AG08395 (cell line): ENCODE measurements around the gene DCAF4.

Experiments
- DNase-seq: peaks from one replicate; pipeline ENCODE4 v3.0.0; 2012; ENCODE audit warnings: mixed read lengths, low spot score

DCAF4 gene

DNA sequence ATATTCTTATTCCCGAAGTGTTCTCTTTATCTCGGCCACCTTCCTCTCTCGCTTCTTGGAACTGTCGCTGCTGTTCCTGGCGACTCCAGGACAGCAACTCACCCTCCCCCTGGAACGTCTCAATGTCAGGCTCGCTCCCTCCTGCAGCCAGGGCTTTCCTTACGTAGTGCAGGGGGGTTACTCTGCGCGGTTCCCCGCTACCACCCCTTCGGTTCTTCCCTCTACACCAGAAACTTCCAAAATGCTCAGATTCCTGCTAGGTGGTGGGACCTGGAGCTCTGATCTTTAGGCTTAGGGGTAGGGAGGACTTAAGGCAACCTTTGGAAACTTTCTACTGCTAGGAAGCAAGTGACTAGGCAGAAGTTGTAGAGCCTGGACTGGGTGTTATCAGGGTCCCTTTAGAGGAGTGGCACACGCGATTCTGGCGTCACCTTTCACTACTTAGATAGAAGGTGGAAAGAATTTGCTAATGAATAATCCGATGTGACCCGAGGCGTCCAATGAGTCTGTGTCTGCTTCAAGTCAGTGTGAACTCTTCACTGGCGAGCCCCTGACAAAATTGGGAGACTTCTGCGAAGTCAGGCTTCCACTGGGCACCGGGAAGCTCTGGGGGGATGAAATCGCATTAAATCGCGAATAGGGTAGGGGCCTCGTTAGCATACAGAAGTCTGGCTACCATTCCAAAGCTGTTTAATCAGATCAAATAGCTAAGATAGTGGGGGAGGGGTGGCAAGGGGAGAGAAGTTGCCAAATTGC is 31.5 kb upstream of the DCAF4 start:
- DNase-seq: no peak

GRCh38 chr14:72898448-72898847 is 27.8 kb upstream of the DCAF4 start:
- DNase-seq: no peak

DNA sequence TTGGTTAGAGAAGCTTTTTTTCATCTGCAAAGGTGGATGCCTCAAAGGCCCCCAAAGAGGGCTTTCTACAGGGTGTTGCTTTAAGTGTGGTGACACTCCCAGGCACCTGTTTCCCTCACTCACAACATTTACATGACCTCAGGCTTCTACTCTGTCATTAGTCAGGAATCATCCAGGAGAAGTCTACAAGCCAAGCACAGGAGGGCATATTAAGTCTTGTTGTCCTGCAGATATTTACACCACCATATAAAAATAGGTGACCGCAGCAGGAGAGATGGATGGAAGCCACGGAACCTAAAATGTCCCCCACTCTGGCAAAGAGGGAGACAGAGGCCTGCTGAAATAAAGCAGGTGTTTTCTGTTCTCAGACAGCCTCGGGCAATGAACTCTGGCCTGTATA is 24.9 kb upstream of the DCAF4 start:
- DNase-seq: no peak

DNA sequence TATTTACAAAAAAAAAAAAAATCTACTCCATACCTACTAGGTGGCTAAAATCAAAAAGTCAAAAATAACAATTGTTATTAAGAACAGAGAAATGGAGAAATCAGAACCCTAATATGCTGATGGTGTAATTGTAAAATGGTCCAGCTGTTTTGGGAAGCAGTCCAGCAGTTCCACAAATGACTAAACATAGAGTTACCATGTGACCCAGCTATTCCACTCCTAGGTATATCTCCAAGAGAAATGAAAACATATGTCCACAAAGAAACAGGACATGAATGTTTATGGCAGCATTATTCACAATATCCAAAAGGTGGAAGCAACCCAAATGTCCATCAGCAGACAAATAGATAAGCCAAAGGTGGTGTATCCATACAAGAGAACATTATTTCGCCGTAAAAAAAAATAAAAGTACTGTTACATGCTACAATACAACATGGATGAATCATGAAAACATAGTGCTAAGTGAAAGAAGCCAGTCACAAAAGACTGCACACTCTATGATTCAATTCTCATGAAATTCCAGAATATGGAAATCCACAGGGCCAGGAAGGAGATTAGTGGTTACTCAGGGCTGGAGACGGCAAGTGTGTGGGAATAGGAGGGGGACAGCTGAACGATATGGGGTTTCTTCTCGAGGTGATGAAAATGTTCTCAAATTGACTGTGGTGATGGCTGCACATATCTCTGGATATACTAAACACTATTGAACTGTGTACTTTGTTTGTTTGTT is 23.3 kb upstream of the DCAF4 start:
- DNase-seq: no peak

DNA sequence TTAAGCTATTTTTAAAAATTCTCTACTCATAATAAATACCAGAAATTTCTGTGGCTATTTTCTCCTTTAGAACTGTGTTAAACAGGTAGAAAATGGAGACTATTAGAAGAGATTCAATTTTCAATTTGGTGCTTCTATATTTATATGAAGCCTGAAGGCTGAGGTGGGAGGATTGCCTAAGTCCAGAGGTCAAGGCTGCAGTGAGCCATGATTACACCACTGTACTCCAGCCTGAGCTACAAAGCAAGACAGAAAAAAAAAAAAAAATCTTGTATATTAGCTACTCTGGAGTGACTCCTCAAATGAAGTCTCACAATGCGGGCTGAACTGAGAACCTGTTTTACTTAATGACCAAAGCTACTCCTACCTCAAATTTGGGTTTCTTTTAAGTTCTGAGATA is 22.5 kb upstream of the DCAF4 start:
- no peak for DNase-seq

DNA sequence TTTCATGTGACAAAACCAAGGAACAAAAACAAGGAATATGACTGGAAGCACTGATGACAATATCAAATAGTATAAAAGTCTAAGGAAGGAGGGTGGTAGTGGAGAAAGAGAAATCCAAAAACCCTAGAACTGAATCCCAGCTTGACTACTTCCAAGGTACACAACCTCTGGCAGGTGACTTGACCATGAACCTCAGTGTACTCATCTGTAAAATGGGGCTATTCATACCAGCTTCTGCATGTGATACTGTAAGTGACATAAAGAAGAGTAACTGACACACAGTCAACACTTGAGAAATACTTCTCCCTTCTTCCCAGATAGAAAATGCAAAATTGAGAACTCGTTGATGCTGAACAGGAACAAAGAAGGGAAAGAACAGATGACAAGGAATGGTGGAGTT is 22.0 kb upstream of the DCAF4 start:
- no peak for DNase-seq

DNA sequence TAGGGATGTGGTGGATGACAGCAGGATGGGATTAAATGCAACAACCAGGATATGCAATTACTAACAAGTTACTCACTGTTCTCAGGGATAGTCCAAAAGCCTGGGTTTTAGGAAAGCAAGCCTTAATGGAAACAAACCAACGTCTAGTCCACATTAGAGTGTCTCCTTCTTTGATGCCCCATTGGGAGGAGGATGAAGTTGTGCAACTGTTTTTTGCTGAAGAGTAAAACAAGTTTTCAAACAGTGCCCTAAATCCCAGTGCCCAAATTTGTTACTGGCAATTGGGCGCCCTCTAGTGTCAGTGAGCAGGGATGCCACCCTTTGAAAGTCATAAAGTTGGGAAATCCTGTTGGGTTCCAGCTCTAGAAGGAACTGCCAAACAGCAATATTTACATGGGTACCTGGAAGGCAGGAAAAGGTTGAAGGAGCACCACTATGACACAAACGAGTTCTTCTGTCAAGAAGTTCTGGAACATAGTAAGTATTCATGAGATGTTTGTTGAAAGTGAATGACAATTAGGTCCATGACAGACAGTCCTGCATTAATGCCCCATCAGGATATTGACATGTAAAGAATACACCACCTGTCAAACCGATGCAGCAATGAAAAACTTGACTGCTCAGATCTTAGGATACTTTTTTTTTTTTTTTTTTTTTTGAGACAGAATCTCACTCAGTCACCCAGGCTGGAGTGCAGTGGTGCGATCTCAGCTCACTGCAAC is 21.3 kb upstream of the DCAF4 start:
- peak; percentile 69 for DNase-seq

DNA sequence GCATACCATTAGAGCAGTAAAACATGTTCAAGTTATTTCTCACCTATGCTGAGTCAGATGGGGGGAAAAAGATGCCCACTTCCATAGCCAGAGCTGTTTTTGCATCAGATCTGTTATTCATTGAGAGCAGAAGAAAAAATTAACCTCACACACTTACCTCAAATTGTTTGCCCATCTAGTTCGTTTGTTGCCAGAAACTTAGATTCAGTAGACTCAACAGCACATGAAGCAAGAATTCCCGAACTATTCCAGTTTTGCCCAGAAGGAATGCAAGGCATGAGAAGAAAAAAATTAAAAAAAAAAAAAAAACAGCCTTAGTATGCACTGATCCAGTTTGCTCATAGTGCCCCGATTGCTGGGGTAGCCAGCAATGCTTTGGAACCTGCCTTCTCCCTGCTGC is 19.9 kb upstream of the DCAF4 start:
- DNase-seq: peak; percentile 74

GRCh38 chr14:72906879-72907278 is 19.4 kb upstream of the DCAF4 start:
- DNase-seq: no peak

GRCh38 chr14:72907886-72908285 is 18.4 kb upstream of the DCAF4 start:
- DNase-seq: peak; percentile 44

DNA sequence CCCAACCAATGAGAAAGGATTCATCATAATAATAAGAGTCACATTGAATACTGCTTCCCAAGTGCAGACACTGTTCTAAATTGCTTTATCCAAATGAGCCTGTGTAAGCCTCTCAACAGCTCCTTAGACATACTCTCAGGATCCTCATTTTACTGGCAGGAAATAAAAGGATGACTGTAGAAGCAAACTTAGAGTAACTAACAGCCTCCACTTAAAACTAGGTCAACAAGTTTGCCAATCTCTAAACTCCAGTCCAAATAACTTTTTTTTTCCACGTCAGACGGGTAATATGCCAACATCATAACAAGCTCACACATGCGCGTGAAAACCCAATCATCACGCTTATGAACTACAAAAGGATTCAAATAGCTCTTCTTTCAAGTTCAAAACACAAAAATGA is 17.1 kb upstream of the DCAF4 start:
- no peak for DNase-seq

DNA sequence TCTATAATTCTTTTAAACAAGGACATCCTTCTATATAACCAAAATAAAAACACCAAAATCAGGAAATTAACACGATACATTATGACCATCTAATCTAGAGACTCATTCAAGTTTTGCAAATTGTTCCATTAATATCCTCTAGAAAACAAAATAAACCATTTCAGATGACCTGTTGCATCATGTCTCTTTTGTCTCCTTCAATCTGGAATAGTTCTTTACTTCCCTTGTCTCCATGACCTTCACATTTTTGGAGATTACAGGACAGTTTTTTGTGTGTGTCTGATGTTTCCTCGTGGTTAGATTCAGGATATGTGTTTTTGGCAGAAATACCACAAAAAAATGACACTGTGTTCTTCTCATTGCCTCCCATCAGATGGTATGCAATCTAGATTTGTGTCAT is 12.5 kb upstream of the DCAF4 start:
- no peak for DNase-seq

DNA sequence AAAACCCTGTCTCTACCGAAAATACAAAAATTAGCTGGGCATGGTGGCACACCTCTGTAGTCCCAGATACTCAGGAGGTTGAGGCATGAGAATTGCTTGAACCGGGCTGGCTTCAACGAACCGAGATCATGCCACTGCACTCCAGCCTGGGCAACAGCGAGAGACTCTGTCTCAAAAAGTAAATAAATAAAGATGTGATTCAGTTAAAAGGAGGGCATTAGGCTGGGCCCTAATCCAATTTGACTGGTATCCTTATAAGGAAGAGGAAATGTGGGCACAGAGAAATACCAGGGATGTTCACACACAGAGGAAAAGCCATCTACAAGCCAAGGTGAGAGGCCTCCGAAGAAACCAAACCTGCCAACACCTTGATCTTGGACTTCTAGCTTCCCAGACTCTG is 10.1 kb upstream of the DCAF4 start:
- no peak for DNase-seq

GRCh38 chr14:72917094-72917802 is 9.0 kb upstream of the DCAF4 start:
- no peak for DNase-seq

GRCh38 chr14:72920008-72920407 is 6.3 kb upstream of the DCAF4 start:
- DNase-seq: no peak

DNA sequence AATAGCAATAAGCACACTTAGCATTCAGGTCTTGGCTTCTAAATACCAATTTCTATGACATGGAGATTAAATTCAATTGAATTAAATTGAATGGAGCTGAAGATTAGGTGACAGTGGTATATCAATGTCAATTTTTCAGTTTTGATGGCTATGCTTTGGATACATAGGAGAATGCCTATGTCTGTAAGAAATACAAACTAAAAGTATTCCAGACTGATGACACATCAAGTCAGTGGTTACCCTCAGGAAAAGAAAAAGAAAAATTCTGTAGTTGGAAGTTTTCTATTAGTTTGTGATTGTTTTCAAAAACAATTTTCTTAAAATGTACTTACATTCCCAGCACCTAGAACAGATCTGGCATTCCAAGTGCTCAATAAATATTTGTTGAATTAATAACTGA is 4.9 kb upstream of the DCAF4 start:
- peak; percentile 32 for DNase-seq

DNA sequence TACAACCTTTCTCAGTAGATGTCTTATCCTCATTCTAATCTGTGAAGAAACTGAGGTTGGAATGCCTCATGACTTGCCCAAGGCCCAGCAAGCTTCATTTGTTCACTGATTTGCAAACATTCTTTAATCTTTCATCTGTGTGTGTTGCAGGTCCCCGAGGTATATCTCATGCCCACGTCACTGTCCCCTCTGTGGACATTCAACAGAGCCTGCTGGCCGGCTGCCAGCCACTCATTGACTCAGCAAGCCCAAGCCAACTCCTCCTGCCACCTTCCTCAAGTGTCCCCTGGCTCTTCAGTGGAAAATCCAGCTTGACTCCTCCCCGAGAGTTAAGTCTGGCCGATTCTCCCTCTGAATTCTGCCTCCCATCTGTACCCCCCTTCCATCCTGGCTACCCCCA is 1.9 kb upstream of the DCAF4 start:
- DNase-seq: no peak

DNA sequence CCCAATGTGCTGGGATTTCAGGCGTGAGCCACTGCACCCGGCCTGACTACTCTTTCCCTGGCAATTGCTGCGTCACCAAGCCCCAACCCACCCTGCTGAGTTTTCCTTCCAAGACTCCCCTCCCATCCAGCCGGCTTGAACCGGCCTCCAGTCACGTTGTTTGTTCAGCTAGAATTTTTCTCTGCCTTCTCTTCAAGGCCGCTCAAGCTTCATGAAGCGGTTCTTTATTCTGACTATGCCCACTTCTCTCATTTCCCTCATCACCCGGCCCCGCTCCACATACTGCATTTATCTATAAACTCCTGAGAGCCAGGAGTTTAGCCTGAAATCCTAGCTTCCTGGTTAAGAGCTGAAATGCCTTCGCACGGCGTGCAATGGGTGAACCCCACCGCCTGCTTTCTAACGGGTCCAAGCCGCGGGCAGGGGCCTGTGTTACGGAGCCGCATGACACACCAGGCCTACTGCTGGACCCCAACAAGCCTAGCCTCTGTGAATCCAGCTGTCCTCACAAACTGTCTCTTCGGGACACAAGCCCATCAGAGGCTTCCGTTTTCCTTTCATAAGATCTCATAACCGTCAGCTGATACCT is 999 bp upstream of the DCAF4 start:
- DNase-seq: no peak

GRCh38 chr14:72925815-72926291 is 411 bp upstream of the DCAF4 start:
- no peak for DNase-seq

DNA sequence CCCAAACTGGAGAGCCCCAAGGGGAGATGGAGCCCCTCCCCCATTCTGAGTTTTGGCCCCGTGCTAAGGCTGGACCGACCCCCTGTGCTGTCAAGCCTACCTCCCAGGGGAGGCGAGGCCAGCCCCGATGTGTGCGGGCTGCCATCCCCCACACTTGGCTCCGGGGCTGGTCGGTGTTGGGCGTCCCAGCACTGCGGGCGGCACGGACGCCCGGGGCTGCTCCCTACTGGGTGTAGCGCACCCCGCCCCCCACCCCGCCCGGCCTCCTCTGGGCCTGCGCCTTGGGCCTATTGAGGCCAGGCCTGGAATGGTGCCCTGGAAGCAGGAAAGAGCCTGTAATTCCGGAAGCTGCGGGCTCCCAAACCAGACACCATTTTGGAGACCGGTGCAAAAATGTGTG is 2.6 kb downstream of the DCAF4 start:
- DNase-seq: no peak

DNA sequence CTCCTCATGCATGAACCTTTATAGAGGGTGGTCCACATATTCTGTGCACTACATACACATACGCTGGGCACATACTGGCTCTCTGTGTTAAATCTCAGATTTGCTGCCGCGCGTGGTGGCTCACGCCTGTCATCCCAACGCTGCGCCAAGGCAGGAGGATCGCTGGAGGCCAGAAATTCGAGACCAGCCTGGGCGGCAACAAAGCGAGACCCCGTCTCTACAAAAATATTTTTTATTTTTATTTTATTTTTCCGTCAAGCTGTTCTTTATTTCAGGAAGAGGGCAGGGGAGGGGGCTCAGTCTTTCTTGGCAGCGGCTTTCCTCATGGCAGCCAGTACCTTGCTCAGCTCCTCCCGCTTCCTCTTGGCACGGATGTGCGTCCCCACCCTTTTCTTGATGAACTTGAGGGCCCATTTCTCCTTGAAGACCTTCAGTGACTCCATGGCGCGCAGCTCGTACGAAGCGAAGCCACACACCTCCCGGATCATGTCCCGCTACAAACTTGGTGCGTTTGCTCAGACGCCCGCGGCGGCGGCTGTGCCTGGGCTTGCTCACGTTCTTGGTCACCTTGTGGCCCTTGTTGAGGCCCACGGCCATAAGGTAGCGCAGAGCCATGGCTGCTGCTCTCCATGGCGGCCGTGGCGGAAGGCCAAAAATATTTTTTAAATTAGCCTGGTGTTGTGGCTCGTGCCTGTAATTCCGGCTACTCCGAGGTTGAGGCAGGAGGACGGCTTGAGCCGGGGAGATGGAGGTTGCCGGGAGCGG is 3.2 kb downstream of the DCAF4 start:
- DNase-seq: no peak
